Occipital lobe (tissue), 2 donors: Measurements from ENCODE around the gene NR3C1. TPM values are rescaled to one million over a fixed set of nuclear protein-coding genes. Genes with fewer than 3 reads are reported as not detected.

ENCODE experiments used
- DNase-seq: peaks from one replicate; lab custom pipeline; 2025; lab: John Stamatoyannopoulos, UW
- total RNA-seq: library from RNA; depleted of rRNA; stranded (reverse); fragments of >200 nt; gene quantifications from one replicate; pipeline ENCODE4 v1.2.3, GENCODE V29; 2014

NR3C1 gene
- total RNA-seq, 1 donor from 2014 or later = 27.1 TPM

DNA sequence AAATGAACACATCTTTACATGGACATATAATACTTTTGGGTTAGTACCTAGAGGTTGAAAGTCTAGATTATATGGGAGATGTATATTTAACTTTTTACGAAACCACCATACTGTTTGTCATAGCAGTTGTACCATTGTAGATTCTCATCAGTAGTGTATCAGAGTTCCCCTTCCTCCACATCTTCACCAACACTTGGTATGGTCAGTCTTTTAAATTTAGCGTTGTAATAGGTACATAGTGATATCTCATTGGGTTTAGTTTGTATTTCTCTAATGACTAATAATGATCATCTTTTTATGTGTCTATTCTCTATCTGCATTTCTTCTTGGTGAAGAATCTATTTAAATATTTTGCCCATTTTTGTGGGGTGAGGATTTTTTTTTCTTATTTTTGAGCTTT is 137.5 kb downstream of the NR3C1 start:
- DNase-seq = no peak

DNA sequence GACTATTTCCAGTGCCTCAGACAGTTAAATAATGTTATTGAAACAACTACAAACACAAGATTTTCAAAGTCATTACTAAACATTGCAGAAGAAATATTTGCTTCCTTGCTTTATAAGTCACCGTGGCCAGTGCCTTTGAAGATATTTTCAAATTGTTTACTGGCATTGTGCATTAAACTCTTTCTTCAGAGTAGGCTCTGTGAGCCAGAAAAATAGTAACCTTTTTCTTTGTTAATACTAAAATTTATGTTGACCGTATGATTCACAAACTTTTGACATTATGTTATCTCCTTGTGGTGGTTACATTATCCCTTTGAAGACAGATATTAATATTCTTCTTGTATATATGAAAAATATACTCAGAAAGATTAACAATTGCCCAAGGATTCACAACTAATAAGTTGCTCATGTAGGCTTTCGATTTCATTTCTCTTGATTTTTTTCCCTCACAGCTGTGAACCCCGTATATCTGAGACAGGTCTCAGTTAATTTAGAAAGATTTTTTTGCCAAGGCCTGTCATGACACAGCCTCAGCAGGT is 140.1 kb downstream of the NR3C1 start:
- DNase-seq = no peak

DNA sequence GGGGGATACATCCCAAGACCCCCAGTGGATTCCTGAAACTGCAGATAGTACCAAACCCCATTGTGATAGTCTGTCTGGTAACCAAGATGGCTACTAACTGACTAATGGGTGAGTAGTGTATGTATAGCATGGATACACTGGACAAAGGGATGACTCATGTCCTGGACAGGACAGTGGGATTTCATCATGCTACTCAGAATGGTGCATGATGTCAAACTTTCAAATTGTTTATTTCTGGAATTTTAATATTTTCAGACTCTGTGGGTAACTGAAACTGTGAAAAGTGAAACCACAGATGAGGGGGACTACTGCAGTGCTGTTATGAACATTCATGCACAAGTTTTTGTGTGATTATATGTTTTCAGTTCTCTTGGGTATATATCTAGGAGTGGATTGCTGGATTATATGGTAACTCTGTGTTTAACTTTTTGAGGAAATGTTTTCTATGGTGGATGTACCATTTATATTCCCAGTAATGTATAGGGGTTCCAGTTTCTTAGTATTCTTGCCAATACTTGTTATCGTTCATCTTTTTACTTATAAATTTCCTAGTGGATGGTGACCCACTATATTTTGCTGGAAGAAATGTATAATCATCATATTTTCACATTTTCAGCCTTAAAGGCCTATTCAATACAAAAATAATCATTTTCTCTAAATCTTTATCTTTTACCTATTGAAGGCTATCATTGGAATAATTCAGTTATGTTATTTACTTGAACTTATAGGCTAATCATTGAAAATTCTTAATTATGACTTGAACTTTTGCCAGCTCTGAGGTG is 140.9 kb downstream of the NR3C1 start:
- DNase-seq = no peak

DNA sequence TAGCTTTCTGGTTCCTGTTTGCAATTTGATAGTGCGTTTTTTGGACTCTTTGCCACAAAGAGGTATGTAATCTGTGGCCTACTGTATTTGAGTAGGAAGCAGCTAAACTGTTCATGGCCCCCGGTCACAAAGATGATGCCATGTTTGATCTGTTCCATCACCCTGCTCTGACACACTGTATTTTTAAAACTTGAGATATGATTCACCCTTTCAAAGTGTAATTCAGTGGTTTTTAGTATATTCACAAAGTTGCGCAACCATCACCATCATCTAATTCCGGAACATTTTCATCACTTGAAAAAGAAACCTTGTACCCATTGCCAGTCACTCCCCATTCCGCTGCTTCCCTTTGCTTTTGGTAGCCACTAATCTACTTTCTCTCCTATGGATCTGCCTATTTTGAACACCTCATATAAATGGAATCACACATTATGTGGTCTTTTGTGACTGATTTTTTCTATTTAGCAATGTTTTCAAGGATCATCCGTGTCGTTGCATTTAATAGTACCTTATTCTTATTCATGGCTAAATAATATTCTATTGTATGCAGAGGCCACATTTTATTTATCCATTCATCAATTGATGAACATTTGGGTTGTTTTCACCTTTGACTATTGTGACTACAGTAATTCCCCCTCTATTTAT is 141.6 kb downstream of the NR3C1 start:
- DNase-seq = no peak

DNA sequence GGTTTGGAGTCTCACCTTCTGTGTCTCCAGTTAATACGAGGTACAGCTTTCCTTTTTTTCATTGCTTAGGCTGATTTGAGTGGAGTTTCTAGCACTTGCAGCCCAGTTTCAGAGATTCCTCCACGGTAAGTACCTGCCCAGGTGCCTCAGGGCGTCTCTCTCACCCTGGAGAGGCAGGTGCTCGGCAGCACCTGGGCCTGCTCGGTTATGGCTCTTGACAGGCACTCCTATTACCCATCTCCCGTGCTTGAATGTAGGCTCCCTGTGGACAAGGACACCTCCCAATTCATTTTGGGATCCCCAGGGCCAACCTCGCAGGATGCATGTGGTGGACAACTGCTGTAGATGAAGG is 144.3 kb downstream of the NR3C1 start:
- no peak for DNase-seq

DNA sequence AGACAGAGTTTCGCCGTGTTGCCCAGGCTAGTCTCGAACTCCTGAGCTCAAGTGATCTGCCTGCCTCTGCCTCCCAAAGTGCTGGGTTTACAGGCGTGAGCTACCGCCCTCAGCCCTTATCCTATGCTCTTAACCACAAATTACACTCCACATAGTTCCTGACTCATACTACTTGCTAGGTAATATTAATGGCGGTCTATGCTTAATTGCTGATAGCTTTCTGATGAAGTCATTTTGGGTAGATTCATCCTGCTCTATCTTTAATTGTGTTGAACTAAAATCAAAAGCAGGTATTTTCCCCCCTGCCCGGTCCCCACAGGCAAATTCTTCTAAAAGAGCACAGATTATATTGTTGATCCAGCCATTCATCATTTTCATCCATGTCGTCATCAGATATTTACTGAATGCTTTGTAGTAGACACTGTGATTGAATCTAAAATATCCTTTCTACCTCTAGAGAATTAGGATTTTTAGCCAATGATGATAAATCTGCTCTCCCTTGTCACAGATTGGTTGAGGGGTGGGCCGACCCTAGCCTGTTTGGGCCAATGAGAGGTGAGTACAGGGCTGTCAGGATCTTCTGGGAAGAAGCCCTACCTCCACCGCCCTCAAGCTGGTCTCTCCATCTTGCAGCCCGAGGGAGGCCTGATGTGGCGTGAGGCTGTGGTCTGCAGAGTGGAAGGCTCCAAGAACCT is 144.8 kb downstream of the NR3C1 start:
- DNase-seq = no peak

DNA sequence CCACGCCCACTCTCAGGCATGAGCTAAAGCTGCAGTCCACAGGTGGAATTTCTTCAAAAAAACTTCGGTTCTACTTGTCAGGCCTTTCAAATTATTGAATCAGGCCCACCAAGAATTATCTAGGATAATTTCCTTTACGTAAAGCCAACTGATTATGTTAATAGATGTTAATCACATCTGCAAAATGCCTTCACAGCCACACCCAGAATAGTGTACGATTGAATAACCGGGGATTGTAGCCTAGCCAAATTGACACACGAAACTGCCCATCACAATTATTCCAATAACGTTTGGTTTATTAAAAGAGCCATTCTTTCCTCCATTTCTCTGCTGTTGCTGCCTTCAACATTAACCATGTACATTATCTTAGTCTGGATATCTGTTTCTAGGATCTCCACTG is 148.7 kb downstream of the NR3C1 start:
- no peak for DNase-seq

DNA sequence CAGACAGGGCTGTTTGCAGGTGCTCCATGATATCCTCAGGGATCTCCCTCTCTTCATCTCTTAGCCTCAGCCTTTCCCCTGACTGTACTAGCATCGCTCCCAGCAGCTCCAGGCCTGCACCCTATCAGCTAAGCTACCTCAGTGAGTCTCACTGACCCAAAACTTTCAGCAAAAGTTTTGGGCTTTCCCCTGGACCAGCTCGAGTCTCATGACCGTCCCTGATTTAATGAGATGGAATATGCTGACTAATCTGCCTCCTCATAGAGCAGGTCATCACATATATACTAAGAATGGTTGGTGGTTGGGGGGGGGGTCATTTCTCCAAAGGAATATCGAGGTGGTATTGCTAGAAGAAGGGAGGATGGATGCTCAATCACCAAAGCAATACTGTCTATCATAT is 151.5 kb downstream of the NR3C1 start:
- no peak for DNase-seq

DNA sequence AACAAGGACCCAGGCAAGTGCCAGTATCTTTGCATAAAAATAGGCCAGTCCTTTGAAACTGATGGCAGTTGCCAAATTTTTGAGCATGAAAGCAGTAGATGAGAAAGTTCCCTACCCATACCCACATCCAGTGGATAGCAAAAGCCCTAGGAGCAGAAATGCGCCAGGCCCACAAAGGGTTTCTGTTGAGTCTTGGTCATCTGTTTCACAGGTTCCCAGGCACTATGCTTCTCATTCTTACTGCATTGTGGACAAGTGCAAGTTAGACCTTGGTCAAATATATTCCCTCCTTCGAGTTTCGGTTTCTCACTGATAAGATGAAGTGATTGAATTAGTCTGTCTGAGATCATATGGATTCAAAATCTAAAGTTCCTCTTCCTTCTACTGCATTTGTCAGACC is 152.3 kb downstream of the NR3C1 start:
- DNase-seq = no peak

DNA sequence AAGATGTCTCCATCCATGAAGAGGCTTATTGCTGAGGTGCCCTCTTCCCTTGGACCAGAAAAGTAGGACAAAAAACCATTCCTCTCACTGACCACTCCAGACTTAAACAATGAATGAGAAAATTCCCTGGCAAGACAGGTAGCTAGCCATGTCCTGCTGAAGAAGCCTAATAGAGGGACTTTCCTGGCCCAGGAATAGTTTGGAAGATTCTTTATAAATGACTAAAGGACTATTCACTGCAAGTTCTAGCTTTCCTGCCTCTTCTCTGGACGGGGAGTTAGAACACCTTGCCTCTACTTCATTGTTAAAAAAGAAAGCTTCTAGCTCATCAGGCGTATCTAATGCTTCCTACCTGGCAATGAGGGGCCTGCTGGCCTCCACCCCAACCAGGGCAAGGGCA is 153.6 kb downstream of the NR3C1 start:
- DNase-seq = no peak

DNA sequence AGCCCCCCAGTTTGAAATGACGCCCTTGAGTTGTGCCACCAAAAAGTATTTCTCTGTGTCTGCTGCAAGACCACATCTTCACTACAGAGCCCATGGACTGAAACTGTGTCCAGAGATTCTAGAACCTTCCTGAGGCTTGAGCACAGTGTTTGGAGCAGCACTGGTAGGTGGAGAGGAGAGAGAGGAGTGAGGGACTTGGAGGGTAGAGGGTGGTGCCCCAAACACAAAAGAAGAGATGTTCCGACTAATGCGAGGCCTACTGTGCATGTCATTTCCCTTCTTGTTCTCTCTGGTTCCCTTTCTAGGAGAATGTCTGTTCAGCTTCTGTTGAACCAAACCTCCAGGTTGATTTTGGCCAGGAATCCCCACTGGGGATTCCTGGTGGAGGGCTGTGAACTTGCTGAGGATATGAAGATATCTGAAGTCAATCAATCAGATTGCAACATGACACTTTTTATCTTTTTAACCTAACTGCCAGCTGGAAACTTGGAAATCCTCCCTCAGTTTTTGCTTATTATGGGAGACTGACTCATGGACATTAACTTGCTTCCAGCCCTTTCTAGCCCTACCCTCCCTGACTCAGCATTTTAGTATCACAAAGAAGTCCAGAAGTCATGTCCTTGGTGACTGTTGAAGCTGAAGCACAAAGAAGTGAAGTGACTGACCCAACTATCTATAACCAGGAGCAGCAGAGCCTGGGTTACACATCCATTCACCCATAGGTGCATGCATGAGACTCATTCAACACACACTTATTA is 154.5 kb downstream of the NR3C1 start:
- DNase-seq = no peak

DNA sequence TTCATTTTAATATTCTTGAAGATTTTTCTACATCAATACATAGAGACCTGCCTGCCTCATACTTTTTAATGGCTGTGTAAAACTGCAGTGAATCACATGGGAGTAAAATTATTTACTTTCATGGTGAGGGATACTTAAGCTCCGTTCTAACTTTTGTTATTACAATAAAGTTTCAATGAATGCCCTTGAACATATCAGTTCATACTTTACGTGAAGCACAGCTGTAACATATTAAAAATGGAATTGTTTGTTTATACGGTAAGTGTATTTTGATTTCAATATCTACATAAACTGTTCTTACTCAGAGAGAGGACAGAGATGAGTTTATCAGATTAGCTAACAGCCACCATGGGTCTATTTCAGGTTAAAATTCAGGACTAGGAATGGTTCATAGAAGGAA is 155.1 kb downstream of the NR3C1 start:
- DNase-seq = no peak

DNA sequence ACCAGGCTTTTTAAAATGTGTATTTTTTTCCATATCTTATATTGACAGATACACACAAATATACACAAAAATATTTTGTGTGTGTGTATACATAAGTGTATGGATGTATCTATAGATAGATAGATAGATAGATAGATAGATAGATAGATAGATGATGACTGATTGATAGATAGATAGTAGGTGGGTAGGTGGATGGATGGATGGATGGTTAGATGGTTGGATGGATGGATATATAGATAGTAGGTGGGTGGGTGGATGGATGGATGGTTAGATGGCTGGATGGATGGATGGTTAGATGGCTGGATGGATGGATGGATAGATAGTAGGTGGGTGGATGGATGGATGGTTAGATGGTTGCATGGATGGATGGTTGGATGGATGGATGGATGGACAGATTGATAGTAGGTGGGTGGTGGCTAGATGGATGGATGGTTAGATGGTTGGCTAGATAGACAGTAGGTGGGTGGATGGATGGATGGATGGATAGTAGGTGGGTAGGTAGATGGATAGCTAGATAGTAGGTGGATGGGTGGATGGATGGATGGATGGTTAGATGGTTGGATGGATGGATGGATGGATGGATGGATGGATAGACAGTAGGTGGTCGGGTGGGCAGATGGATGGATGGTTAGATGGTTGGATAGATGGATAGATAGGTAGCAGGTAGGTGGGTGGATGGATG is 156.2 kb downstream of the NR3C1 start:
- no peak for DNase-seq

DNA sequence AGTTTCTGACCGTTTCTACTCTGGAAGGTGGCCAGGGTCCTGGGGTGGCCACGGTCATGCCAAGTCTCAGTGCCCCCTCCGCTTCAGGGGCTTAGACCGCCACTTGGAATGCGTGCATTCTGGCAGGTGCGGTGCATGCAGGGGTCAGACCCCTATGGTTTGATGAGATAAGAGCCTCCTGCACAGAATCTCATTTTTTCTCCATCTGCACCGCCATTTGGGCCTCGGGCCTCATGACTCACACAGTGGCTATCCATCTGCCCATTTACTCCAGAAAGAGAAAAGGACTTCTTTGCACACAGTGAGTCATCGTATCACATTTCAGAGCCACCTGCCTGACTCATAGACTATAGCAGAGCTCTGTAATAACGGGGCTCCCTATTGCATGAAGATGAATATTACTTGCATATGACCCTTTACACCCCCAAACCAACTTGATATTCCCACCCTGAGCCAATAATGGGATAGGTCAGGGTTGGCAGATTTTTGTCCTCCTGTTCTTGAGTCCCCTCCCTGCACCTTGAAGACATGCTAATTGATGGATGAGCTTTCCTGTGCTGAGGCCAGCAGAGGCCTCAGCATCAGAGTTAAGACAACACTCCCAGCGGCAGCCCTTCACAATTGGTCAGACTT is 157.4 kb downstream of the NR3C1 start:
- peak; percentile 71 for DNase-seq

DNA sequence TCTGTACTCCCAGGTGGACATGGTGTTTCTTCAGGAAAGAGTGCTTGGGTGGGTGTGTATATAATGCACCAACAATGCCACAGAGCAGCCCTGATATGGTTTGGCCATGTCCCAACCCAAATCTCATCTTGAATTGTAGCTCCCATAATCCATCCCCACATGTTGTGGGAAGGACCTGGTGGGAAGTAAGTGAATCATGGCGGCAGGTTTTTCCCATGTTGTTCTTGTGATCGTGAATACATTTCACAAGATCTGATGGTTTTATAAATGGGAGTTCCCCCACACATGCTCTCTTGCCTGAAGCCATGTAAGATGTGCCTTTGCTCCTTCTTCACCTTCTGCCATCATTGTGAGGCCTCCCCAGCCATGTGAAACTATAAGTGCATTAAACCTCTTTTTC is 158.5 kb downstream of the NR3C1 start:
- DNase-seq = no peak

DNA sequence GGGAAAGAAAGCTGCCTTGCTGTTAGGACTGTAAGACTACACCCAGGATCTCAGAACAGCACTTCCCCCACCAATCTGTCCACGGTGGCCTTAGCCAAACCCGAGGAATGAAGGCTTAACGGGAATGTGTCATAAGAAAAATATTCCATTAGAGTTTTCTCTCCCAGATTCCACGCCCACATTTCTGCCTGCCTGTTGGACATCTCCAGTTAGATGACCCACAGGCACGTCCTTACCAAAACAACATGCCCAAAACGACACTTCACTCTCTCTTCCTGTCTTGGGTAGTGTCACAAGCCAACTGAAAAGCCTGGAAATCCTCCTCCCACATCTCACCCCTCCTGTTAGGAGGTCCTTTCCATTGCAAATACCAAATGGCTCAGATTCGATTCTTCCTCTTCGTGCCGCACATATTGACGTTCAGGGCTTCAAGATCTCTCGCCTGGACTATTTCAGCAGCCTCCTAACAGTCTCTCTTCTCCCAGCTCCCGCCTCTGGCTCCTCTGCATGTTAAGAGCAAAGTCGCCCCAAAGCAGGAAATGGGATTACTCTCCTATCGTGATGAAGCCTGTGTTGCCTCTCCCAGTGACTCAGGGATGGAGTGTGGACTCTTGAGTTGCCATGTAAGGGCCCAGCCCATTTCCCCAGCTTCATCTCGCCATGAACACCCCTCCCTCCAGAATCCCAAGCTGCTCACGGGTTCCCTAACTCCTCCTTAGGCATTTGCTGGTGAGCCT is 159.3 kb downstream of the NR3C1 start:
- peak; percentile 41 for DNase-seq

DNA sequence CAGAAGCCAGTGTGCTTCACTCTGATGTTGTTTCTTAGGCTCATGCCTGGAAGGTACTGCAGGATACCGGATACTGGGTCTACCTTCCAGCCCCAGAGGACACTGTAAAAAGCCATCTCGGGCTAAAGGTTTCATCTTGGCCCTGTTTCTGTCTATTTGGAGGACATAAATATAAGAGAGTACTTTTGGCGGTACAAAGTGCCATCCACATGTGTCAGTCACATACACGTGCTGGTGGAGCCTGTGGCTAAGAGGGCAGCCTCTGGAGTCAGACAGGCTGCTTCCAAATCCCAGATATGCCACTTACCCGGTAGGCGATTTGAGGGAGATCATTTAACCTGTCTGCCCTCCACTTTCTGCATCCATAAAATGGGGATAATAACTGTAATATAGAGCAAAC is 160.4 kb downstream of the NR3C1 start:
- no peak for DNase-seq

DNA sequence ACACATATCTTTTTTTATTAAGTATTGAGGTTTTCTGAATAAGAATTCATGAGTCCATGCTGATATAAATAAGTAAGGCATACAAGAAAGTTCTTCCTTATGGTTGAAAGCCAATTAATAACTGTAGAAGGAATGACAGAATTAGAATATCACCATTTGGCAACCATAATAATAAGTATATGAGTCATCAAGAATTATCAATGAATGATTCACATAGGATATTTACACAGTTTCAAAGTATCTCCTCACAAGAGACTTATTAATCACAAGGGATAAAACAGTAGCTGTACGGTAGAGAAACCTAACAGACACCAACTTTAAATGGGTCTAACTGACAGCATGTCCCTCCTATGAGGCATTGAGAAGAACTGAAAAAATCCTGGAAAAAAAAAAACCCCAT is 161.6 kb downstream of the NR3C1 start:
- no peak for DNase-seq

DNA sequence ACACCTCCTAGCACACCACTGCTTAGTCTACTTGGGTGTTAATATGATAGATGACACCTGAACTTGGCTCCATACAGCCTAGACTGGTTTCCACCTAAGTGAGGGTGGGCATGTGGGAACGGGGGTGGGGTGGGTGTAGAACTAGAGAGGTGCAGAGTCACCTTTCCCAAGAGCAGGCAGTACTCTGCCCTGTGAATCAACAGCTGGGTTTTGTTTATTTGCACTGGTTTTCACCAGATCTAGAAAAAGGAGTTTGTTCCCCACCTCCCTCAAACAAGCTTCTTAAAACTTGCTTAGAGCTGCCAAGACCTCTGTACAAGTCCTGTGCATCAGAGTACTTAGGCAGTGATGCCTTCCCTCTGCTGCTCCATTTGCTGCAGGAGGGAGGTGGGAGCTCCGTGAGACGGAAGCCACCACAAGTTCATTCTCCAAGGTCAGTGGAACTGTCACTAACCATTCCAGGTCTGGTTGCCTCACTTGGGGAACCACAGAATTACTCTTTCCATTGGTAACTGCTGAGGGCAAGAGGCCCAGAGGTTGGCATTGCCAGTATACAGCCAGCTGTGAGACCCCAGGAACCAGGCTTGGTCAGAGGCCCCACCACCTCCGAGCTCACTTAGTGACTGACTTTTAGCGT is 163.5 kb downstream of the NR3C1 start:
- no peak for DNase-seq

DNA sequence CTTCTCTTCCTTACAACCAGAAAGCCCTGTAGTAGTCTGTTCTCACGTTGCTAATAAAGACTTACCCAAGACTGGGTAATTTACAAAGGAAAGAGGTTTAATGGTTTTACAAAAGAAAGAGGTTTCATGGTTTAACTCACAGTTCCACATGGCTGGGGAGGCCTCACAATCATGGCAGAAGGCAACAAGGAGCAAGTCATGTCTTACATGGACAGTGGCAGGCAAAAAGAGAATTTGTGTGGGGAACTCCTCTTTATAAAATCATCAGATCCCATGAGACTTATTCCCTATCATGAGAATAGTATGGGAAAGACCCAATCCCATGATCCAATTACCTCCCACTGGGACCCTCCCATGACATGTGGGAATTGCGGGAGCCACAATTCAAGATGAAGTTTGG is 164.9 kb downstream of the NR3C1 start:
- no peak for DNase-seq
